Measurements from ENCODE around the gene FBXL17. TPM values are rescaled to one million over a fixed set of nuclear protein-coding genes. Genes with fewer than 3 reads are reported as not detected.

The FBXL17 gene
- total and polyA plus RNA-seq, 2 of the 13 experiments (the other 11 are each of a cell fraction or from before 2014, with no cell fraction given), result 3.0 to 7.9 TPM

DNA sequence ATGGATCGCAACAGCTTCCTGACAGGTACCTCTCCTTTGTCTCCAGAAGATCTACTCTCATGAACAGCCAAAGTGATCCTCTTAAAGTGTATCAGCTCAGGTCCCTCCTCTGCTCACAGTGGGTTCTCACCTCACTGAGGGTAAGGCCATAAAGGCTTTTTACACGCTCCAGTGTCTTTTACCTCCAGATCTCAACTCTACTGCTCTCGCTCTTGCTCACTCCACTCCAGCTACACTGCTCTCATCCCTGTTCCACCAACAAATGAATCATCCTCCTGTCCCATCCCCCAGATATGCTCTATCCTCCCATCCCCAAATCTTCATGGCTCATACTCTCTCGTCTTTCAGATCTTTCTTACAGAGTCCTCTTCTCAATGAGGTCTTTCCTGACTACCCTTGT is 462.5 kb downstream of the FBXL17 start (continued):
- no peak for TF ChIP-seq RERE (CRISPR knock-in tag; IDR thresholded peaks at IDR 0.05; ENCODE audit: low read depth)
- no peak for TF ChIP-seq CC2D1A (CRISPR knock-in tag; IDR thresholded peaks at IDR 0.05)
- TF ChIP-seq, protein P1, sequence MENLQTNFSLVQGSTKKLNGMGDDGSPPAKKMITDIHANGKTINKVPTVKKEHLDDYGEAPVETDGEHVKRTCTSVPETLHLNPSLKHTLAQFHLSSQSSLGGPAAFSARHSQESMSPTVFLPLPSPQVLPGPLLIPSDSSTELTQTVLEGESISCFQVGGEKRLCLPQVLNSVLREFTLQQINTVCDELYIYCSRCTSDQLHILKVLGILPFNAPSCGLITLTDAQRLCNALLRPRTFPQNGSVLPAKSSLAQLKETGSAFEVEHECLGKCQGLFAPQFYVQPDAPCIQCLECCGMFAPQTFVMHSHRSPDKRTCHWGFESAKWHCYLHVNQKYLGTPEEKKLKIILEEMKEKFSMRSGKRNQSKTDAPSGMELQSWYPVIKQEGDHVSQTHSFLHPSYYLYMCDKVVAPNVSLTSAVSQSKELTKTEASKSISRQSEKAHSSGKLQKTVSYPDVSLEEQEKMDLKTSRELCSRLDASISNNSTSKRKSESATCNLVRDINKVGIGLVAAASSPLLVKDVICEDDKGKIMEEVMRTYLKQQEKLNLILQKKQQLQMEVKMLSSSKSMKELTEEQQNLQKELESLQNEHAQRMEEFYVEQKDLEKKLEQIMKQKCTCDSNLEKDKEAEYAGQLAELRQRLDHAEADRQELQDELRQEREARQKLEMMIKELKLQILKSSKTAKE (CRISPR knock-in tag; IDR thresholded peaks at IDR 0.05; ENCODE audit: borderline replicate concordance), result no peak
- no peak for TF ChIP-seq NPAS2 (CRISPR knock-in tag; IDR thresholded peaks at IDR 0.05; ENCODE audit: borderline replicate concordance)

DNA sequence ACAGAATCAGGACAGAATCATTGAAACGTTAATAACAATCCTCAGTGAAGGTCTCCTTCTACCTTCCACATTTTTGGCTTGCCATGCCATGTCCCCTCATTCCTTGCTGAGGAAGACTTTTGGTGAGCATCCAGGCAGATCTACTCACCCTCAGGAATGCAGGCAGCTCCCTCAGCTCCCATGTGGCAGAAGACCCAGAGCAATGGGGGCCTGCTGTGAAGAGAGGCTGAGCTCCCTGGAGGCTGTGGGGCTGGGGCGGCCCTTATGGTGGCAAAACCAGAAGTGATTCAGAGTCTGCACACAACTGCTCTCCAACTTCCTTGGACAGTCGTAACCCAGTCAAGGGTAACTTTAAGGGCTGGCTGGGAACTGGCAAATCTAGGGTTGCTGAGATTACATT is 463.9 kb downstream of the FBXL17 start:
- Histone ChIP-seq H4K20me1 (ENCODE audit: insufficient read depth, low read length) (no peaks in the 10 kb centered on the region), H3K36me3 (replicated peaks in 1 of 2; ENCODE audit: control insufficient read depth in 1 of 2, insufficient read depth in 2 of 2, low read length in 2 of 2) (no peaks in the 10 kb centered on the region), H3K4me2 (ENCODE audit: low read depth, low read length) (no peak overlapping the region), H3K9ac (ENCODE audit: insufficient read depth, low read depth, low read length) (no peak overlapping the region), H3K9me3 (ENCODE audit: low read length) (no peaks in the 10 kb centered on the region), H3K27me3 (ENCODE audit: control insufficient read depth in 1 of 2, insufficient read depth in 2 of 2, low read length in 2 of 2) (no peaks in the 10 kb centered on the region), H2AFZ (ENCODE audit: low read length) (no peak overlapping the region), H3K4me1 (ENCODE audit: insufficient read depth, low read length) (no peaks in the 10 kb centered on the region), H3K4me3 (replicated peaks in 1 of 3; ENCODE audit: insufficient read depth in 1 of 3, low read depth in 2 of 3, low read length in 3 of 3) (no peak overlapping the region), H3K27ac (ENCODE audit: extremely low read length, insufficient read depth, low read length) (no peak overlapping the region), H3K79me2 (ENCODE audit: insufficient read depth, low read length) (no peaks in the 10 kb centered on the region)
- no TSS peak for BruUV-seq (replicated peaks)
- FAIRE-seq (no peak), DNase-seq (ENCODE audit: low spot score) (no peak), ATAC-seq (no peak)
- CTCF ChIA-PET (ENCODE audit: low intra/inter-chr PET ratio, low total read pairs), result no interaction called here
- intact Hi-C loops (cut with micrococcal nuclease; ENCODE audit: unreplicated experiment) (no loop called here), in situ Hi-C loops (cut with HindIII; ENCODE audit: extremely low pct_ligation_motif_present, low pct_unique_long_range_greater_than_20kb) (no loop called here)
- WGBS (ENCODE audit: low lambda C conversion rate), result 35% methylated on average over 2 of the region's 3 CpGs
- POLR2A ChIA-PET, result no interaction called here
- TF ChIP-seq GATAD1 (CRISPR knock-in tag; IDR thresholded peaks at IDR 0.05) (no peak), NFE2L1 (CRISPR knock-in tag; IDR thresholded peaks at IDR 0.05; ENCODE audit: borderline replicate concordance) (no peak), KDM1A (CRISPR knock-in tag; IDR thresholded peaks at IDR 0.05) (no peak), ZNF543 (CRISPR knock-in tag; IDR thresholded peaks at IDR 0.05) (no peak)
